HepG2 (cell line): ENCODE measurements around the gene RETN. TPM values are rescaled to one million over a fixed set of nuclear protein-coding genes. Genes with fewer than 3 reads are reported as not detected.

Experiments
- ATF1 ChIP-seq: IDR thresholded peaks from 2 replicates; pipeline ENCODE4 v1.6.1; 2016; ENCODE audit warnings: mild to moderate bottlenecking, control low read depth
- DMAP1 ChIP-seq: IDR thresholded peaks from 2 replicates; pipeline ENCODE4 v1.6.1; 2016
- ESRRA ChIP-seq: sonication (generic); formaldehyde crosslinking; IDR thresholded peaks from 2 replicates; pipeline ENCODE4 v1.5.1; 2020; ENCODE audit warnings: mild to moderate bottlenecking, low read depth, missing genetic modification reagents
- LCORL ChIP-seq, 2 experiments: fragments of 450-650 bp in 1 of 2; sonication (generic) in 1 of 2; formaldehyde crosslinking in 1 of 2; IDR thresholded peaks; 2 replicates each; pipeline versions ENCODE4 v1.5.0 to v1.6.1; 2017 to 2020; ENCODE audit warnings: antibody characterized with exemption in 1 of 2, missing genetic modification reagents in 1 of 2
- LRRFIP1 ChIP-seq: sonication (generic); formaldehyde crosslinking; conservative IDR thresholded peaks from 2 replicates; pipeline ENCODE4 v1.4.0; 2020; ENCODE audit warnings: missing genetic modification reagents
- TEF ChIP-seq: sonication (generic); formaldehyde crosslinking; IDR thresholded peaks from 2 replicates; pipeline ENCODE4 v1.5.0; 2020; ENCODE audit warnings: missing genetic modification reagents
- ZBTB20 ChIP-seq: sonication (generic); formaldehyde crosslinking; IDR thresholded peaks from 2 replicates; pipeline ENCODE4 v1.8.1; 2023; ENCODE audit warnings: missing genetic modification reagents, low read depth, mild to moderate bottlenecking, borderline replicate concordance
- ZBTB26 ChIP-seq: IDR thresholded peaks from 2 replicates; pipeline ENCODE4 v1.6.1; 2016; ENCODE audit warnings: missing compliant biosample characterization, missing genetic modification reagents, borderline replicate concordance
- ZNF234 ChIP-seq: sonication (generic); formaldehyde crosslinking; conservative IDR thresholded peaks from 2 replicates; pipeline ENCODE4 v1.5.1; 2020; ENCODE audit warnings: mild to moderate bottlenecking, missing genetic modification reagents
- ZNF367 ChIP-seq: sonication (generic); formaldehyde crosslinking; IDR thresholded peaks from 2 replicates; pipeline ENCODE4 v1.4.0; 2020; ENCODE audit warnings: missing genetic modification reagents, borderline replicate concordance
- ZNF512B ChIP-seq: sonication (generic); formaldehyde crosslinking; IDR thresholded peaks from 2 replicates; pipeline ENCODE4 v1.5.1; 2020; ENCODE audit warnings: missing genetic modification reagents, mild to moderate bottlenecking, borderline replicate concordance
- ZNF574 ChIP-seq: sonication (generic); formaldehyde crosslinking; IDR thresholded peaks from 2 replicates; pipeline ENCODE4 v1.4.0; 2020; ENCODE audit warnings: missing genetic modification reagents
- polyA plus RNA-seq, 8 experiments: library from polyadenylated mRNA; depleted of rRNA in 3 of 8; stranded (reverse) in 7 of 8; unstranded in 1 of 8; fragments of >200 nt; fragmentation: Illumina TruSeq in 4 of 8; extraction: Trizol in 4 of 8; gene quantifications; 2 replicates each; pipeline versions ENCODE4 v1.2.1 to v1.2.3, GENCODE V29; 2011 to 2016; ENCODE audit warnings: low read depth in 4 of 8, missing spikeins in 1 of 8, mixed read lengths in 1 of 8; ENCODE audit not compliant: insufficient read depth in 1 of 8
- total RNA-seq, 5 experiments: library from RNA; depleted of rRNA; stranded (reverse); fragments of >200 nt; fragmentation: Illumina TruSeq; extraction: Trizol; gene quantifications; 2 replicates each; pipeline ENCODE4 v1.2.3, GENCODE V29; 2016; ENCODE audit warnings: low read depth in 1 of 5
- TF ChIP-seq, protein P1 (sequence below): sonication (generic); formaldehyde crosslinking; IDR thresholded peaks from 2 replicates; pipeline ENCODE4 v1.8.1; 2022; ENCODE audit warnings: mild to moderate bottlenecking, missing genetic modification reagents
- TF ChIP-seq, protein P2 (sequence below): IDR thresholded peaks from 2 replicates; pipeline ENCODE4 v1.6.1; 2012; ENCODE audit warnings: low read depth, low read length, improper control_type of control experiment

The RETN gene
- total and polyA plus RNA-seq, 2 of the 13 experiments (the other 11 are each of a cell fraction or from before 2014, with no cell fraction given), result not detected

DNA sequence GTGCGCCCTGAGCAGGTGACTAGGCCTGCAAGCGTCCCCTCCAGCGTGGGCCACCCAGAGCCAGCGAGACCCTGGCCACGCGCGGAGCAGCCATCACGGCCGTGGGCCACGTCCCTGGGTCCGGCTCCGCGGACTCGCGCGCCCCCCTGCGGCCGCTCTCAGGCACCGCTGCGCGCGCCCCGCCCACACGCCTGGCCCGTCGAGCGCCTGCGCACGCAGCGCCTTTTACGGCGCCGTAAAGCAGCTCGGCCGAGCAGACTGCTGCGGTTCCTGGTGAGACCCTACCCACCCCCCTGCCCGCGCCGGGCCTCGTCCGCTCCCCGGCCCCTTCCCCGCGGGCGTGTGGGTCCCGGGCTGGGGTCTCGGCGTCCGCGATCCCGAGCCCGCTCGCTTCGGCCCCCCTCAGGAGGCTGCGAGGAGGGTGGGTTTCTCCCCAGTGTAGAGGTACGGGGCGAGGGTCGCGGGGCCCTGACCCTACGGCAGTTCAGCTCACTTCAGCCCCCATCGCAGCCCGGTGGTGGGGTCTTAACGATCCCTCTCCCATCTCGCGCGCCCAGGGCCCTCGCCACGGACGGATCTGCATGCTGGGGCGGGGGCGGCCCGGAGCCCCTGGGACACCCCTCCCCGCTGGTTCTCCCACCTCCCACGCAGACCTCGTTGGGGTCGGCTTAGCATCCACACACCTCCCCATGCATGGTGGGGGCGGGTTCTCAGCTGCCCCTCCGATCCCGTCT, 11.9 kb downstream of the RETN start, which contains the start of gene TRAPPC5 (continued):
- TF ChIP-seq, protein P1, sequence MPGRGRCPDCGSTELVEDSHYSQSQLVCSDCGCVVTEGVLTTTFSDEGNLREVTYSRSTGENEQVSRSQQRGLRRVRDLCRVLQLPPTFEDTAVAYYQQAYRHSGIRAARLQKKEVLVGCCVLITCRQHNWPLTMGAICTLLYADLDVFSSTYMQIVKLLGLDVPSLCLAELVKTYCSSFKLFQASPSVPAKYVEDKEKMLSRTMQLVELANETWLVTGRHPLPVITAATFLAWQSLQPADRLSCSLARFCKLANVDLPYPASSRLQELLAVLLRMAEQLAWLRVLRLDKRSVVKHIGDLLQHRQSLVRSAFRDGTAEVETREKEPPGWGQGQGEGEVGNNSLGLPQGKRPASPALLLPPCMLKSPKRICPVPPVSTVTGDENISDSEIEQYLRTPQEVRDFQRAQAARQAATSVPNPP, result no peak
- no peak; the same call in 1 of the 2 replicates for TF ChIP-seq ZNF367 (CRISPR knock-in tag)
- no peak for TF ChIP-seq TEF (CRISPR knock-in tag)
- no peak for TF ChIP-seq LCORL (IDR thresholded peaks at IDR 0.05)
- peak; percentile 33; the same call in 1 of the 2 replicates for TF ChIP-seq LCORL (CRISPR knock-in tag; IDR thresholded peaks at IDR 0.05)
- no peak; the same call in 1 of the 2 replicates for TF ChIP-seq DMAP1 (CRISPR knock-in tag)
- peak; percentile 60; the same call in 1 of the 2 replicates for TF ChIP-seq ESRRA
- no peak for TF ChIP-seq ATF1 (CRISPR knock-in tag)
- TF ChIP-seq ZNF512B (CRISPR knock-in tag), result no peak
- TF ChIP-seq, protein P2, sequence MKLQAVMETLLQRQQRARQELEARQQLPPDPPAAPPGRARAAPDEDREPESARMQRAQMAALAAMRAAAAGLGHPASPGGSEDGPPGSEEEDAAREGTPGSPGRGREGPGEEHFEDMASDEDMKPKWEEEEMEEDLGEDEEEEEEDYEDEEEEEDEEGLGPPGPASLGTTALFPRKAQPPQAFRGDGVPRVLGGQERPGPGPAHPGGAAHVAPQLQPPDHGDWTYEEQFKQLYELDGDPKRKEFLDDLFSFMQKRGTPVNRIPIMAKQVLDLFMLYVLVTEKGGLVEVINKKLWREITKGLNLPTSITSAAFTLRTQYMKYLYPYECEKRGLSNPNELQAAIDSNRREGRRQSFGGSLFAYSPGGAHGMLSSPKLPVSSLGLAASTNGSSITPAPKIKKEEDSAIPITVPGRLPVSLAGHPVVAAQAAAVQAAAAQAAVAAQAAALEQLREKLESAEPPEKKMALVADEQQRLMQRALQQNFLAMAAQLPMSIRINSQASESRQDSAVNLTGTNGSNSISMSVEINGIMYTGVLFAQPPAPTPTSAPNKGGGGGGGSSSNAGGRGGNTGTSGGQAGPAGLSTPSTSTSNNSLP, result no peak
- TF ChIP-seq ZNF574 (CRISPR knock-in tag), result peak; percentile 72
- no peak for TF ChIP-seq ZBTB20 (CRISPR knock-in tag)
- TF ChIP-seq ZBTB26 (CRISPR knock-in tag), result 0 out of 2 replicates have a peak, but pooled peaks have one; percentile 6
- 0 out of 2 replicates have a peak, but pooled peaks have one; percentile 68 for TF ChIP-seq ZNF234
- no peak for TF ChIP-seq LRRFIP1 (CRISPR knock-in tag)
